ENCODE data around the gene PPP1R9B. TPM values are rescaled to one million over a fixed set of nuclear protein-coding genes. Genes with fewer than 3 reads are reported as not detected.
A peak's percentile ranks its signal among the peaks of the same experiment; 100 is the strongest.

Gene PPP1R9B
- total RNA-seq, 2 experiments from 2014 or later: 110 to 117 TPM

- ChIA-PET CTCF (no interaction called here), POLR2A (no interaction called here)
- Mint-ChIP-seq H3K36me3 (ENCODE audit: low read depth) (no peaks in the 10 kb centered on the region), H3K27me3 (peaks cover 2% of the 10 kb centered on the region), H3K9me3 (no peaks in the 10 kb centered on the region), H3K4me1 (peaks cover 24% of the 10 kb centered on the region), H3K4me3 (no peak overlapping the region), H3K27ac (no peak overlapping the region)
- DNase-seq: no peak
These were observed 34.3 kb upstream of the PPP1R9B start for GRCh38 chr17:50184611-50185398.

DNA sequence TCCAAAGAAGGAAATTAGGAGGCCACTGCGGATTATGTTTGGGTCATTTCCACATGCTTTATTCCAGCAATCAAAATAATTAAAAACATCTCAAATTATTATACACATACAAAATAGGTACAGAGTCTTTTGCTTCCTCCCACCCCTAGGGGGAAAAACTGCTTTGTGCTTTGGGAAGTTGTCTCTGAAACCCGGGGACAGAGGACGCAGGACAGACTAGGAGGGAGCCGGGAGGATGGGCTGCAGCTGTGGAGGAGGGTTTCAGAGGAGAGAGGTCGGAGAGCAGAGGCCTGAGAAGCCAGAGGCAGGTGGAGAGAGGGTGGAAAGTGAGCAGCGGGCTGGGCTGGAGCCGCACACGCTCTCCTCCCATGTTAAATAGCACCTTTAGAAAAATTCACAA is 33.6 kb upstream of the PPP1R9B start:
- Mint-ChIP-seq H3K27ac (peak overlapping the region; percentile 83), H3K4me3 (peak overlapping the region; percentile 50), H3K27me3 (peaks cover 2% of the 10 kb centered on the region), H3K4me1 (peaks cover 24% of the 10 kb centered on the region), H3K9me3 (no peaks in the 10 kb centered on the region), H3K36me3 (ENCODE audit: low read depth) (no peaks in the 10 kb centered on the region)
- DNase-seq: no peak
- CTCF ChIA-PET: no interaction called here
- POLR2A ChIA-PET: no interaction called here

DNA sequence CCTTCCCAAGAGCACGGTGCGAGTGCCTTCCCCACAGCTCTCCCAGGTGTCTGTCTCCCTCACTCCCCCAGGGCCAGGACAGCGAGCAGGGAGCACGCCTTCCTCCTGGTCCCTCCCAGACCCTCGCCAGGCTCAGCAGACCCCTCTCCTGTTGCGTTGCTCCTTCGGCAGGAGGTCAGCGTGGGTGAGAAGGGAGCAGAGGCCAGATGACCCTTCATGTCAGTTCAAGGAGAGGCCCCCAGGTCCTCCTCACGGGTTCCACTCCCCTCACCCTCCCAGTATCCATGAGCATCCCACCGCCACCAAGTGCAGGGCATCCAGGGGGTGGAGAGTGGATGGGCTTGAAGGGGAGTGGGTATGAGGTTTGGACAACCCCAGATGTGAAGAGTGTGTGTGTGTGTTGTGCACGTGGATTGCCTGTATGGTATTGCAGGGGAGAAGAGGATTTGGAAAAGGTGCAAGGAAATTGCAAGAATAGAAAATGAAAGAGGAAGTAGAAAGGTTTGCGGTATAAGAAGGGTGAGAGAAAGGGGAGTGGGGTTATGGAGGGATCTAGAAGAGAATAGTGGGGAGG is 33.0 kb upstream of the PPP1R9B start:
- H3K4me3 Mint-ChIP-seq: peak overlapping the region; percentile 50
- DNase-seq: no peak
- CTCF ChIA-PET: interaction anchor here (1.8 kb wide), 1 partner anchor 14 kb away, joined by 9 read pairs; no protein-coding TSS in a partner anchor
- POLR2A ChIA-PET: no interaction called here
- H3K27ac Mint-ChIP-seq: peak overlapping the region; percentile 83
- H3K36me3 Mint-ChIP-seq (ENCODE audit: low read depth): no peaks in the 10 kb centered on the region
- H3K4me1 Mint-ChIP-seq: peaks cover 27% of the 10 kb centered on the region
- peaks cover 2% of the 10 kb centered on the region for H3K27me3 Mint-ChIP-seq
- H3K9me3 Mint-ChIP-seq: no peaks in the 10 kb centered on the region

DNA sequence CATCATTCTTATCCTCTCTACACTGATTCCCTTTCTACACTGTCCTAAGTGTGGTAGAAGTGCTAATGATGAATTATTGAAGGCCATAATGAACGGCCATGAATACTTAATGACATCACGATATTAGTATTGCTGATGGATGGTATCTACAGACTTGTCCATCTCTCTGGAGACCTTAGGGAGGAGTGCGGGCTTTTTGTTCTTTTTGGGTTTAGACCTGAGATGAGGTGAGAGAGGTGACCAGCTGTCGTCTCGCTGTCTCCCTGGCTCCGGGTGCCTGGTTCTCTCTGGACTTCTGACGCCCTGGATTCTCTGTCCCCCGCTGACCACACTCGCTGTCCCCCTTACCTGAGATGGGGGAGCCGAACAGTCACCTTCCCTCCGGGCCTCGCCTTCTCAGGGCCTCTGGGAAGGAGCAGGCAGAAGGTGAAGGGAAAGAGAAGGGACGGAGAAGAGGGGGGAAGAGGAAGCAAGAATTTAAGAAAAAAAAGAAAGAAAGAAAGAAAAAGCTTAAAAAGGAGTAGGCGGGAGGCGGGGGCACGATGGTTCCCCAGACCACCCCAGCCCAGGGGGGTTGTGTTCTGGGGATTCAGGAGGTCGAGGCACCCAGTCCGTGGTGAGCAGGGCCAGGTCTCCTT is 32.4 kb upstream of the PPP1R9B start:
- Mint-ChIP-seq H3K4me3 (no peak overlapping the region), H3K36me3 (ENCODE audit: low read depth) (no peaks in the 10 kb centered on the region), H3K4me1 (peaks cover 33% of the 10 kb centered on the region), H3K27me3 (peaks cover 2% of the 10 kb centered on the region), H3K27ac (peak overlapping the region; percentile 73), H3K9me3 (no peaks in the 10 kb centered on the region)
- DNase-seq: no peak
- ChIA-PET CTCF (interaction anchor here (1.5 to 2.0 kb wide), 3 partner anchors 11 to 114 kb away, joined by 4 to 9 read pairs (median 5); no protein-coding TSS in a partner anchor), POLR2A (no interaction called here)

DNA sequence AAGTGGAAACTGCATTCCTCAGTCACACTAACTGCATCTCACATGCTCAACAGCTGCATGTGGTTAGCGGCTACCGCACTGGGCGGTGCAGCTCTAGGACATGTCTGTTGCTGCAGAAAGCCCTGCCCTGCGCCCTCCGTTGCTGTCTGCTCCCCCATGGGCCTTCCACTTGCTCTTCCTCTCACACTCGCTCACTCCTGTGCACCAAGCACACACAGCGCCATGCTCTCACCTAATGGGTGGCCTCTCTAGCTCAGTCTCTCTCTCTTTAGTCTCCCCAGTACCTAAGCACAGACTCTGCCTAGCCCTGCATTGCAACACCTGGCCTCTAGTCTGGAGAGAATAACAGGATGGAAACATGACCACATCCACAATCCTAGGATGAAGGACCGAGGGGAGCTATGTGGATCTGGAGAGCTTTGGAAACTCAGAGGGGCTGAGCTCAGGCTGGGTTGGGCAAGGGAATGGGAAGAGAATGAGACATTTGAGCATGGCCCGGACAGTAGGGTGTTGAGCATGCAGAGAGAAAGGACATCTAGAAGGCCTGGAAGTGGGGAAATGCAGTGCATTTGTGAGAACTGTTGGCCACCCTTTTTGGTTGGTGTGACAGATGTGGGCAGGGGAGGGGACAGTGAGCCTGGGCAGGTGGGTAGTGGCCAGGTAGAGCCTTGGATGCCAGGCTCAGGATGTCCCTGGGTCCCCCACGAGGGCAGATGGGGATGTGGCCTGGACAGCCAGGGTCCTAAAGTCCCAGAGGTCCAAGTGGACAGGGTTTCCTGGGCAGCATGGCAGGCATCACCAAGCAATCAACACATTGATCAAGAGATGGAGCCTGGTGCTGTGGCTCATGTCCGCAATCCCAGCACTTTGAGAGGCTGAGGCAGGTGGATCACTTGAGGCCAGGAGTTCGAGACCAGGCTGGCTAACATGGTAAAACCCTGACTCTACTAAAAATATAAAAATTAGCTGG is 31.4 kb upstream of the PPP1R9B start:
- Mint-ChIP-seq H3K27me3 (peaks cover 6% of the 10 kb centered on the region), H3K27ac (no peak overlapping the region), H3K9me3 (no peaks in the 10 kb centered on the region), H3K4me3 (no peak overlapping the region), H3K4me1 (peaks cover 35% of the 10 kb centered on the region), H3K36me3 (ENCODE audit: low read depth) (no peaks in the 10 kb centered on the region)
- ChIA-PET CTCF (interaction anchor here (0.7 to 2.0 kb wide), 6 partner anchors 10 to 115 kb away, joined by 3 to 9 read pairs (median 4); partner anchors contain the start of gene COL1A1), POLR2A (no interaction called here)
- DNase-seq: no peak

- DNase-seq: no peak
- H3K4me1 Mint-ChIP-seq: peaks cover 35% of the 10 kb centered on the region
- CTCF ChIA-PET: interaction anchor here (0.7 to 2.0 kb wide), 5 partner anchors 10 to 116 kb away, joined by 3 to 5 read pairs (median 4); partner anchors contain the start of gene COL1A1
- peaks cover 6% of the 10 kb centered on the region for H3K27me3 Mint-ChIP-seq
- no peak overlapping the region for H3K4me3 Mint-ChIP-seq
- H3K36me3 Mint-ChIP-seq (ENCODE audit: low read depth): no peaks in the 10 kb centered on the region
- no peak overlapping the region for H3K27ac Mint-ChIP-seq
- no peaks in the 10 kb centered on the region for H3K9me3 Mint-ChIP-seq
- POLR2A ChIA-PET: no interaction called here
These were observed 30.7 kb upstream of the PPP1R9B start for GRCh38 chr17:50181144-50181543.

DNA sequence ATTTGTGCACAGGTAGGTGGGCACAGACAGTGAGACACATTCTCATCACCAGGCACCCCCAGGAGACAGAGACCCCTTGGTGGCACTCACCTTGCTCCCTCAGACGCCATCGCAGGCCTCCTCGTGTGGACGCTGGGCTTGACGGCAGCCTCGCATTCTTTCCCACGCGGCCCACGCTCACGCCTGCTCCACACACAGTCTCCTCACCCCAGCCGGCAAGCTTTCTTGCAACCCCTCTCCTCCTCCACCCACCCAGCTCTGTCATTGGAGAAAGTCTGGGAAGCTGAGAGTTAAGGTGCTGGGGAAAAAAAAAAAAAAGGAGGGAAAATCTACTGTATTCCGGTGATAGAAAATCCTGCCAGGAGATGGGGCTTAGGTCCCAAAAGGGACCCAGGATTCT is 30.1 kb upstream of the PPP1R9B start:
- Mint-ChIP-seq H3K4me1 (peaks cover 35% of the 10 kb centered on the region), H3K9me3 (no peaks in the 10 kb centered on the region), H3K27me3 (peaks cover 6% of the 10 kb centered on the region), H3K27ac (no peak overlapping the region), H3K4me3 (no peak overlapping the region), H3K36me3 (ENCODE audit: low read depth) (no peaks in the 10 kb centered on the region)
- POLR2A ChIA-PET: no interaction called here
- no peak for DNase-seq
- CTCF ChIA-PET: no interaction called here

- DNase-seq: no peak
- H3K4me3 Mint-ChIP-seq: no peak overlapping the region
- no peaks in the 10 kb centered on the region for H3K9me3 Mint-ChIP-seq
- peaks cover 35% of the 10 kb centered on the region for H3K4me1 Mint-ChIP-seq
- peaks cover 6% of the 10 kb centered on the region for H3K27me3 Mint-ChIP-seq
- no peak overlapping the region for H3K27ac Mint-ChIP-seq
- no peaks in the 10 kb centered on the region for H3K36me3 Mint-ChIP-seq (ENCODE audit: low read depth)
- CTCF ChIA-PET: no interaction called here
- POLR2A ChIA-PET: no interaction called here
These were observed 29.6 kb upstream of the PPP1R9B start for GRCh38 chr17:50180111-50180510.

DNA sequence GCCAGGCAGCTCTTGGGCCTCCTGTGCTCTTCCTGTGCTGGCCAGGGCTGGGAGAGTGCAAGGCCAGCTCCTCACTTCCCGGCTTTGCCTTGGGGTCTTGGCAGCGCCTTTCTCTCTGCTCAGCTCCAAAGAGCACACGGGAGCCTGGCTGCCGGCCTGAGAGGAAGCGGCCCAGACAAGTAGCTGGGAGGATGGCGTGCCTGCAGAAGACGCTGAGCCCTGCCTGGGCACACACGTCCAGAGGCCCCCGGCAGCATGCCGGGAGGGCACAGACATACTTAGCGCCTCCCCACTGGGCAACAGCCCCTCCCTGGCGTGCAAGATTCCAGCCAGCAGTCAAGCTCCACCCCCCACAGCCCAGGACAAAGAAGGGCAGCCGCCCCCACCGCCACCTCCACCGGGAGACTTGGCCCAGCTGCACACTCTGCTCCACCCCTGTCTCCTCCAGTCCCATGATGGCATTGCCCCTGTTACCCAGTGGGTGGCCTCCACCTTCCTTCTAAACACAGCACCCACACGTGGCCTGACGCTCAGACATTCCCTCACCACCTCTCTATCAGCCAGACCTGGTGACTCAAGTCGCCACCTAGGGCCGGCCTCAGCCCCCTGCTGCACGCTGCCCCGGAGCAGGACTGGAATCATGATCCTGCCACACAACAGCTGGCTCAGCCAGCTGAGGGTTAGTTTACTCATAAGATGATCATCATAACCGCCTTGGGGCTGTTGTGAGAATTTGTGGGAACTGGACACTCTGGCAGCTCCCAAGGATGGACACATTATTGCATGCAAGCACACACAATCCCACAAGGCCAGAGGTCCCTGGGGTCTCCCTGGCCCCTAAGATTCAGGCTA is 27.7 kb upstream of the PPP1R9B start:
- POLR2A ChIA-PET: no interaction called here
- Mint-ChIP-seq H3K36me3 (ENCODE audit: low read depth) (no peaks in the 10 kb centered on the region), H3K4me1 (peaks cover 22% of the 10 kb centered on the region), H3K9me3 (no peaks in the 10 kb centered on the region), H3K4me3 (no peak overlapping the region), H3K27me3 (peaks cover 6% of the 10 kb centered on the region), H3K27ac (peak overlapping the region; percentile 28)
- CTCF ChIA-PET: interaction anchor here (0.8 to 2.5 kb wide), 11 partner anchors 9 to 119 kb away, joined by 3 to 21 read pairs (median 5); no protein-coding TSS in a partner anchor
- DNase-seq: peak; percentile 40

- no peak for DNase-seq
- Mint-ChIP-seq H3K4me3 (no peak overlapping the region), H3K9me3 (no peaks in the 10 kb centered on the region), H3K27me3 (peaks cover 6% of the 10 kb centered on the region), H3K27ac (no peak overlapping the region), H3K4me1 (peaks cover 16% of the 10 kb centered on the region), H3K36me3 (ENCODE audit: low read depth) (no peaks in the 10 kb centered on the region)
- CTCF ChIA-PET: interaction anchor here (0.7 to 2.5 kb wide), 11 partner anchors 8 to 120 kb away, joined by 3 to 21 read pairs (median 4); no protein-coding TSS in a partner anchor
- POLR2A ChIA-PET: no interaction called here
These were observed 27.0 kb upstream of the PPP1R9B start for GRCh38 chr17:50177476-50177875.

DNA sequence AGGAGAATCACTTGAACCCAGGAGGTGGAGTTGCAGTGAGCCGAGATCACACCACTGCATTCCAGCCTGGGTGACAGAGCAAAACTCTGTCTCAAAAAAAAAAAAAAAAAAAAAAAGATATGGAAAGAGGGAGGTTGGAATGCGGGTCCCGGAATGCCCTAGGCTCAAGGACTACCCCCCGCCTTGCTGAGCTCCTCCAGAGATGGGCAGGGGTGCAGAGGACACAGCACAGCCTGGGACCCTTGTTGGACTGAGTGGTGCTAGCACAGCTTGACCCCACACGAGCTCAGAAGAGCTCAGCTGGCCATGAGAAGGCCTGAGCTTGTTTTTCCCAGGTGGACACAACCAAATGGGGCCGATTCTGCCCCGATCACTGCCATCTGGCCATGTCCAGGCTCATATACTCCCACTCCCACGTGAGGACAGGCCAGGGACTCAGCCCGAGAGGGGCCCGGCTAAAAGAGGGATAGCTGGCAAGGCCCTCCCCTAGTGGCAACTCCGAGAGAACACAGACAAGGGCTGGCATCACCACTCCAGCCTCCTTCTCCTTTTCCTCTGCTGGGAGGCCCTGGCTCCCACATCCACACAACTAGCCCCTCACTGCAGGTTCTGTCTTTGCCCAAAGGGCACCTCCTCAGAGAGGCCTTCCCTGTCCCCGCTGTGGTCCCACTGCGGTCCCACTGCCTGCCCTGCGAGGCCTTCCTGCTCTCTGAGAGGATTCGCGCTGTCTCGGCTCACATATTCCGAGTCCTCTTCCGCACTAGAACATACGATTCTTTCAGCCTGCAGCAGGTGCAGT is 26.3 kb upstream of the PPP1R9B start:
- no peak for DNase-seq
- ChIA-PET CTCF (interaction anchor here (0.7 to 2.5 kb wide), 8 partner anchors 8 to 110 kb away, joined by 3 to 21 read pairs (median 6); no protein-coding TSS in a partner anchor), POLR2A (no interaction called here)
- Mint-ChIP-seq H3K4me3 (no peak overlapping the region), H3K4me1 (peaks cover 13% of the 10 kb centered on the region), H3K36me3 (ENCODE audit: low read depth) (no peaks in the 10 kb centered on the region), H3K27ac (no peak overlapping the region), H3K9me3 (no peaks in the 10 kb centered on the region), H3K27me3 (peaks cover 3% of the 10 kb centered on the region)

Measured in activated CD4-positive, alpha-beta T cell treated with anti-CD3 and anti-CD28 coated beads, Interleukin-2, amount 10 ng/mL, durations not matched to agents 7 days and 5 days (primary cell).